ENCODE results near the gene MYB.

The MYB gene

GRCh38 chr6:135185483-135185882 lies 4.4 kb downstream of the MYB start:
- Histone ChIP-seq H3K4me2 (ENCODE audit: low read depth, low read length, poor library complexity, severe bottlenecking) (peak overlapping the region; percentile 86), H3K27me3 (ENCODE audit: insufficient read depth, low read length, poor library complexity, severe bottlenecking) (peaks cover 37% of the 10 kb centered on the region), H3K4me3 (ENCODE audit: low read length, poor library complexity, severe bottlenecking) (peak overlapping the region; percentile 89), H3F3A (ENCODE audit: low read depth) (peaks cover 8% of the 10 kb centered on the region; the same call in 1 of the 2 replicates), H3K9me3 (ENCODE audit: insufficient read depth, low read depth, low read length) (no peaks in the 10 kb centered on the region), H3K4me1 (ENCODE audit: insufficient read depth, low read length, poor library complexity, severe bottlenecking) (peaks cover 57% of the 10 kb centered on the region), H3K9me2 (replicated peaks; ENCODE audit: low read depth, low read length) (no peaks in the 10 kb centered on the region), H3K79me2 (ENCODE audit: insufficient read depth, low read length) (peaks cover 94% of the 10 kb centered on the region), H3K36me3 (ENCODE audit: insufficient read depth, low read length) (peaks cover 56% of the 10 kb centered on the region), H3K9ac (ENCODE audit: low read depth, low read length, poor library complexity, severe bottlenecking) (peak overlapping the region; percentile 97), H2AFZ (ENCODE audit: low read length) (no peak overlapping the region), H4K20me1 (ENCODE audit: insufficient read depth, low read length, poor library complexity, severe bottlenecking) (peaks cover 80% of the 10 kb centered on the region)
- TF ChIP-seq CTCF (conservative IDR thresholded peaks at IDR 0.05; ENCODE audit: low read length) (no peak), EZH2phosphoT487 (IDR thresholded peaks at IDR 0.05; ENCODE audit: borderline replicate concordance) (no peak)

- Histone ChIP-seq H3K27me3 (ENCODE audit: insufficient read depth, low read length, poor library complexity, severe bottlenecking) (peaks cover 37% of the 10 kb centered on the region), H3K9me2 (replicated peaks; ENCODE audit: low read depth, low read length) (no peaks in the 10 kb centered on the region), H2AFZ (ENCODE audit: low read length) (no peak overlapping the region), H3K4me1 (ENCODE audit: insufficient read depth, low read length, poor library complexity, severe bottlenecking) (peaks cover 63% of the 10 kb centered on the region), H3K79me2 (ENCODE audit: insufficient read depth, low read length) (peaks cover 100% of the 10 kb centered on the region), H3K4me2 (ENCODE audit: low read depth, low read length, poor library complexity, severe bottlenecking) (peak overlapping the region; percentile 86), H3F3A (ENCODE audit: low read depth) (peaks cover 11% of the 10 kb centered on the region; the same call in 1 of the 2 replicates), H3K9ac (ENCODE audit: low read depth, low read length, poor library complexity, severe bottlenecking) (peak overlapping the region; percentile 97), H3K4me3 (ENCODE audit: low read length, poor library complexity, severe bottlenecking) (peak overlapping the region; percentile 89), H3K9me3 (ENCODE audit: insufficient read depth, low read depth, low read length) (no peaks in the 10 kb centered on the region), H3K36me3 (ENCODE audit: insufficient read depth, low read length) (peaks cover 64% of the 10 kb centered on the region), H4K20me1 (ENCODE audit: insufficient read depth, low read length, poor library complexity, severe bottlenecking) (peaks cover 87% of the 10 kb centered on the region)
- TF ChIP-seq CTCF (conservative IDR thresholded peaks at IDR 0.05; ENCODE audit: low read length) (no peak), EZH2phosphoT487 (IDR thresholded peaks at IDR 0.05; ENCODE audit: borderline replicate concordance) (no peak)
Measured at GRCh38 chr6:135186255-135186654, 5.1 kb downstream of the MYB start.

- Histone ChIP-seq H3K9ac (ENCODE audit: low read depth, low read length, poor library complexity, severe bottlenecking) (peak overlapping the region; percentile 97), H3K9me3 (ENCODE audit: insufficient read depth, low read depth, low read length) (no peaks in the 10 kb centered on the region), H4K20me1 (ENCODE audit: insufficient read depth, low read length, poor library complexity, severe bottlenecking) (peaks cover 90% of the 10 kb centered on the region), H3K27me3 (ENCODE audit: insufficient read depth, low read length, poor library complexity, severe bottlenecking) (peaks cover 28% of the 10 kb centered on the region), H3K4me2 (ENCODE audit: low read depth, low read length, poor library complexity, severe bottlenecking) (peak overlapping the region; percentile 86), H3F3A (ENCODE audit: low read depth) (peaks cover 16% of the 10 kb centered on the region; the same call in 1 of the 2 replicates), H3K79me2 (ENCODE audit: insufficient read depth, low read length) (peaks cover 100% of the 10 kb centered on the region), H2AFZ (ENCODE audit: low read length) (no peak overlapping the region), H3K36me3 (ENCODE audit: insufficient read depth, low read length) (peaks cover 75% of the 10 kb centered on the region), H3K4me1 (ENCODE audit: insufficient read depth, low read length, poor library complexity, severe bottlenecking) (peaks cover 75% of the 10 kb centered on the region), H3K4me3 (ENCODE audit: low read length, poor library complexity, severe bottlenecking) (peak overlapping the region; percentile 89), H3K9me2 (replicated peaks; ENCODE audit: low read depth, low read length) (no peaks in the 10 kb centered on the region)
- no peak for TF ChIP-seq CTCF (conservative IDR thresholded peaks at IDR 0.05; ENCODE audit: low read length)
- no peak for TF ChIP-seq EZH2phosphoT487 (IDR thresholded peaks at IDR 0.05; ENCODE audit: borderline replicate concordance)
Measured at GRCh38 chr6:135187372-135187771, 6.3 kb downstream of the MYB start.
